Nephron progenitor cell (in vitro differentiated cells): ENCODE data around the gene MOXD1.
"Not testable (repeated sequence)": the region's sequence is repeated elsewhere in the genome, so short reads cannot be mapped to it uniquely, and the experiment has no call there.

Experiments used
- DNase-seq: peaks from one replicate; pipeline ENCODE4 v3.0.0; 2021
- H3K27ac Mint-ChIP-seq: 2 replicates; pipeline ENCODE4 v1.8.0; 2021; ENCODE audit warnings: mild to moderate bottlenecking, moderate library complexity, mixed read lengths
- H3K27me3 Mint-ChIP-seq: 2 replicates; pipeline ENCODE4 v1.8.0; 2021; ENCODE audit warnings: mild to moderate bottlenecking, low read depth, mixed read lengths; ENCODE audit not compliant: poor library complexity
- H3K36me3 Mint-ChIP-seq: 2 replicates; pipeline ENCODE4 v1.8.0; 2021; ENCODE audit warnings: low read depth, mixed read lengths
- H3K4me1 Mint-ChIP-seq: 2 replicates; pipeline ENCODE4 v1.8.0; 2021; ENCODE audit warnings: mixed read lengths
- H3K4me3 Mint-ChIP-seq: 2 replicates; pipeline ENCODE4 v1.8.0; 2021; ENCODE audit warnings: mild to moderate bottlenecking, moderate library complexity, mixed read lengths
- H3K9me3 Mint-ChIP-seq: 2 replicates; pipeline ENCODE4 v1.8.0; 2021; ENCODE audit warnings: mild to moderate bottlenecking, moderate library complexity, mixed read lengths
- CTCF ChIP-seq: fragments of 200-600 bp; sonication (generic); IDR thresholded peaks from 2 replicates; pipeline ENCODE4 v1.5.0; 2021; ENCODE audit warnings: antibody characterized with exemption

Gene MOXD1

GRCh38 chr6:132320007-132320406, 81.3 kb downstream of the MOXD1 start:
- Mint-ChIP-seq H3K36me3 (peaks cover 38% of the 10 kb centered on the region), H3K4me1 (peaks cover 13% of the 10 kb centered on the region), H3K27ac (no peak overlapping the region), H3K9me3 (peaks cover 40% of the 10 kb centered on the region), H3K4me3 (no peak overlapping the region), H3K27me3 (no peaks in the 10 kb centered on the region)
- DNase-seq = no peak
- no peak for TF ChIP-seq CTCF

GRCh38 chr6:132316970-132317369, 84.3 kb downstream of the MOXD1 start:
- no peak for TF ChIP-seq CTCF
- Mint-ChIP-seq H3K9me3 (peaks cover 43% of the 10 kb centered on the region), H3K36me3 (peaks cover 46% of the 10 kb centered on the region), H3K4me1 (peaks cover 12% of the 10 kb centered on the region), H3K27me3 (peaks cover 3% of the 10 kb centered on the region), H3K27ac (no peak overlapping the region), H3K4me3 (no peak overlapping the region)
- no peak for DNase-seq

- Mint-ChIP-seq H3K4me3 (no peak overlapping the region), H3K9me3 (peaks cover 55% of the 10 kb centered on the region), H3K36me3 (peaks cover 49% of the 10 kb centered on the region), H3K4me1 (peaks cover 12% of the 10 kb centered on the region), H3K27ac (peak overlapping the region; percentile 9), H3K27me3 (peaks cover 3% of the 10 kb centered on the region)
- TF ChIP-seq CTCF = no peak
- no peak for DNase-seq
These were observed 86.8 kb downstream of the MOXD1 start for GRCh38 chr6:132314432-132314831.

GRCh38 chr6:132310921-132311320, 90.4 kb downstream of the MOXD1 start:
- Mint-ChIP-seq H3K36me3 (peaks cover 55% of the 10 kb centered on the region), H3K4me3 (no peak overlapping the region), H3K27me3 (peaks cover 3% of the 10 kb centered on the region), H3K9me3 (peaks cover 63% of the 10 kb centered on the region), H3K27ac (no peak overlapping the region), H3K4me1 (peaks cover 12% of the 10 kb centered on the region)
- DNase-seq = no peak
- TF ChIP-seq CTCF = no peak

- peaks cover 61% of the 10 kb centered on the region for H3K9me3 Mint-ChIP-seq
- H3K27ac Mint-ChIP-seq, DNase-seq, H3K4me3 Mint-ChIP-seq, H3K27me3 Mint-ChIP-seq: not testable (repeated sequence)
- H3K36me3 Mint-ChIP-seq = peaks cover 48% of the 10 kb centered on the region
- H3K4me1 Mint-ChIP-seq = peaks cover 12% of the 10 kb centered on the region
These were observed 91.1 kb downstream of the MOXD1 start for GRCh38 chr6:132310151-132310550.

- peaks cover 44% of the 10 kb centered on the region for H3K9me3 Mint-ChIP-seq
- TF ChIP-seq CTCF = no peak
- H3K27me3 Mint-ChIP-seq = no peaks in the 10 kb centered on the region
- H3K4me1 Mint-ChIP-seq = no peaks in the 10 kb centered on the region
- no peak overlapping the region for H3K4me3 Mint-ChIP-seq
- no peak overlapping the region for H3K27ac Mint-ChIP-seq
- peaks cover 36% of the 10 kb centered on the region for H3K36me3 Mint-ChIP-seq
- DNase-seq = no peak
These were observed 96.4 kb downstream of the MOXD1 start for GRCh38 chr6:132304891-132305305.
